CD8-positive, alpha-beta memory T cell (primary cell): ENCODE measurements around the gene ABHD15. TPM values are rescaled to one million over a fixed set of nuclear protein-coding genes. Genes with fewer than 3 reads are reported as not detected.

Experiments used
- CTCF ChIA-PET: fragments of 350-600 bp; sonication (Branson Sonifier 250); formaldehyde crosslinking; loops from one replicate; lab custom pipeline; 2021; ENCODE audit warnings: antibody characterized with exemption; lab: Charles Lee
- POLR2A ChIA-PET: fragments of 350-600 bp; sonication (Branson Sonifier 250); formaldehyde crosslinking; loops from one replicate; lab custom pipeline; 2021; ENCODE audit warnings: antibody characterized with exemption; lab: Charles Lee
- DNase-seq, 5 donors: peaks; one replicate each; pipeline versions ENCODE4 v3.0.0 to v3.0.0-alpha.2; 2020 to 2022; ENCODE audit warnings: mixed read lengths in 1 of 5
- H3K27ac ChIP-seq: one replicate; pipeline ENCODE4 v1.7.0; 2013; ENCODE audit warnings: low read depth, mild to moderate bottlenecking, low read length, moderate library complexity
- H3K27me3 ChIP-seq: 2 replicates; pipeline ENCODE4 v1.7.0; 2013; ENCODE audit warnings: low read length, mild to moderate bottlenecking; ENCODE audit not compliant: insufficient read depth, poor library complexity, severe bottlenecking
- H3K36me3 ChIP-seq: 2 replicates; pipeline ENCODE4 v1.7.0; 2013; ENCODE audit warnings: mild to moderate bottlenecking, low read length, moderate library complexity; ENCODE audit not compliant: insufficient read depth
- H3K4me1 ChIP-seq: 2 replicates; pipeline ENCODE4 v1.7.0; 2013; ENCODE audit warnings: mild to moderate bottlenecking, low read length, moderate library complexity; ENCODE audit not compliant: insufficient read depth
- H3K4me3 ChIP-seq: 2 replicates; pipeline ENCODE4 v1.7.0; 2013; ENCODE audit warnings: mild to moderate bottlenecking, low read length
- H3K9me3 ChIP-seq: 2 replicates; pipeline ENCODE4 v1.7.0; 2013; ENCODE audit warnings: mild to moderate bottlenecking, low read length
- H3K27ac Mint-ChIP-seq, 8 donors: one replicate each; pipeline ENCODE4 v1.8.0; 2020 to 2021; ENCODE audit warnings: mixed read lengths in 8 of 8, mild to moderate bottlenecking in 6 of 8, inconsistent platforms in 3 of 8, moderate library complexity in 3 of 8
- H3K27me3 Mint-ChIP-seq, 2 donors: one replicate each; pipeline ENCODE4 v1.8.0; 2020 to 2021; ENCODE audit warnings: mixed read lengths in 2 of 2, mild to moderate bottlenecking in 1 of 2, moderate library complexity in 1 of 2
- H3K36me3 Mint-ChIP-seq, 3 donors: one replicate each; pipeline ENCODE4 v1.8.0; 2020 to 2021; ENCODE audit warnings: mixed read lengths in 3 of 3, inconsistent platforms in 1 of 3, mild to moderate bottlenecking in 1 of 3
- H3K4me1 Mint-ChIP-seq, 3 donors: one replicate each; pipeline ENCODE4 v1.8.0; 2020 to 2021; ENCODE audit warnings: mixed read lengths in 3 of 3, inconsistent platforms in 1 of 3, mild to moderate bottlenecking in 1 of 3
- H3K4me3 Mint-ChIP-seq, 7 donors: one replicate each; pipeline ENCODE4 v1.8.0; 2020 to 2021; ENCODE audit warnings: mixed read lengths in 7 of 7, mild to moderate bottlenecking in 6 of 7, moderate library complexity in 4 of 7, inconsistent platforms in 2 of 7
- H3K9me3 Mint-ChIP-seq, 5 donors: one replicate each; pipeline ENCODE4 v1.8.0; 2020 to 2022; ENCODE audit warnings: mixed read lengths in 5 of 5, mild to moderate bottlenecking in 3 of 5, moderate library complexity in 2 of 5, inconsistent platforms in 1 of 5
- polyA plus RNA-seq: library from polyadenylated mRNA; unstranded; fragments of 300-500 nt; fragmentation: Illumina TruSeq; gene quantifications from one replicate; pipeline ENCODE4 v1.2.3, GENCODE V29; 2021
- total RNA-seq, 2 experiments: library from RNA; stranded (reverse); gene quantifications; one replicate each; pipeline ENCODE4 v1.2.3, GENCODE V29; 2021

Gene ABHD15
- total and polyA plus RNA-seq, 3 experiments from 2014 or later = 18.3 to 22.6 (median 19.3) TPM

DNA sequence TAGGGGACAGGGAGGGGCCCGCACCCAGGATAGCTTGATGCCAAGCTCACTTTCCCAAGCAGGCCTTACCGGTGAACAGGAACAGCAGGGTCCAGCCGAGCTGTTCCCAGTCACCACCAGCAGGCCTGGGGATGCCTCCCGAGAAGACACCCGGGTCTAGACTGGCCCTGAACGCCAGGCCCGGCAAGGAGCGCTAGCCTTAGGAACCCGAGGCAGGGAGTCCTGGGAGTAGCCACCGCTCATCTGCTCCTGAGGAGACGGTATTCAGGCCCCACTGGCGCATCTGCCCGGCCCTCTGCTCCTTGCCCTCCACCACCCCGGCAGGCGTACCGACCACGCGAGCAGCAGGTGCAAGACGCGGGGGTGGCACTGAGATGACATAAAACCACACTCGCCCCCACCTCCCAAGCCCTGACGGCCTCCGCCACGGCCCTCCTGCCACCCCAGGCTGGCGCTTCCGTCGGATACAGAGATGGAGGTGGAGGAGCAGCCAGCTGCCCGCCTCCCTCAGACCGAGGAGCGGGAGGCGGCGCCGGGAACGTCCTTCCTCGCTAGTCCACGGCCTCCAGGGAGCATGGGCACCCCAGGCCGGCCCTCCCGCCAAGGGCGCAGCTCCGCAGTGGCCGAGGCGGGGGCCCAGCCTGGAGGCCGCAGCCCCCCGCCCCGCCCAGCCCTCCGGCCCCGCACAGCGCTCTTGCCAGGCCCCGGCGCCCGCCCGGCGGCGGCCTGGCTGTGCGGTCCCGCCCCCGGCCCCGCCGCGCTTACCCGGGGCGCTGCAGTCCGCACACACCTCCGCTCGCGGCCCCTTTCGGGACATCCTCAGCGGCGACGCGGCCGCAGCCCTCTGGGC lies 21.9 kb upstream of the ABHD15 start:
- Mint-ChIP-seq H3K9me3 (no peaks in the 10 kb centered on the region), H3K4me3 (peak overlapping the region; percentile 89 to 95 (median 93)), H3K27ac (peak overlapping the region; percentile 83 to 97 (median 96)), H3K4me1 (peaks cover 59 to 81% (median 68%) of the 10 kb centered on the region in 3 donors), H3K36me3 (peaks cover 0 to 5% (median 1%) of the 10 kb centered on the region in 3 donors), H3K27me3 (no peaks in the 10 kb centered on the region)
- DNase-seq = peak; percentile 46 to 75 (median 52)
- Histone ChIP-seq H3K4me1 (peaks cover 77% of the 10 kb centered on the region), H3K27me3 (no peaks in the 10 kb centered on the region), H3K36me3 (no peaks in the 10 kb centered on the region), H3K27ac (peak overlapping the region; percentile 47), H3K4me3 (peak overlapping the region; percentile 74), H3K9me3 (no peaks in the 10 kb centered on the region)
- POLR2A ChIA-PET = interaction anchor here (0.6 to 2.0 kb wide), 5 partner anchors 20 to 27 kb away, joined by 3 to 18 read pairs (median 3); partner anchors contain the start of genes ABHD15 and TP53I13
- CTCF ChIA-PET = interaction anchor here (0.9 to 26.2 kb wide), 4 partner anchors 12 to 24 kb away, joined by 3 to 436 read pairs (median 5); no protein-coding TSS in a partner anchor

- Histone ChIP-seq H3K4me3 (peak overlapping the region; percentile 74), H3K36me3 (no peaks in the 10 kb centered on the region), H3K27me3 (no peaks in the 10 kb centered on the region), H3K4me1 (peaks cover 75% of the 10 kb centered on the region), H3K9me3 (no peaks in the 10 kb centered on the region), H3K27ac (peak overlapping the region; percentile 47)
- H3K9me3 Mint-ChIP-seq = no peaks in the 10 kb centered on the region
- ChIA-PET POLR2A (interaction anchor here (0.6 to 2.0 kb wide), 6 partner anchors 16 to 28 kb away, joined by 3 to 18 read pairs (median 3); partner anchors contain the start of genes ABHD15 and TP53I13), CTCF (interaction anchor here (0.8 to 26.2 kb wide), 5 partner anchors 11 to 191 kb away, joined by 3 to 436 read pairs (median 3); no protein-coding TSS in a partner anchor)
- H3K36me3 Mint-ChIP-seq = peaks cover 0 to 11% (median 1%) of the 10 kb centered on the region in 3 donors
- no peaks in the 10 kb centered on the region for H3K27me3 Mint-ChIP-seq
- peak overlapping the region; percentile 83 to 97 (median 96) for H3K27ac Mint-ChIP-seq
- DNase-seq = no peak
- H3K4me1 Mint-ChIP-seq = peaks cover 59 to 83% (median 68%) of the 10 kb centered on the region in 3 donors
- H3K4me3 Mint-ChIP-seq = peak overlapping the region; percentile 89 to 95 (median 93)
Measured at GRCh38 chr17:29588017-29588561, 21.3 kb upstream of the ABHD15 start.

- Mint-ChIP-seq H3K4me1 (peaks cover 56 to 79% (median 67%) of the 10 kb centered on the region in 3 donors), H3K9me3 (no peaks in the 10 kb centered on the region), H3K27ac (peak overlapping the region; percentile 83 to 97 (median 96)), H3K4me3 (peak overlapping the region; percentile 89 to 95 (median 93)), H3K27me3 (no peaks in the 10 kb centered on the region), H3K36me3 (peaks cover 0 to 16% (median 1%) of the 10 kb centered on the region in 3 donors)
- CTCF ChIA-PET = interaction anchor here (0.8 to 26.2 kb wide), 4 partner anchors 15 to 191 kb away, joined by 3 to 436 read pairs (median 5); no protein-coding TSS in a partner anchor
- H3K9me3 ChIP-seq = no peaks in the 10 kb centered on the region
- H3K27ac ChIP-seq = no peak overlapping the region
- H3K27me3 ChIP-seq = no peaks in the 10 kb centered on the region
- POLR2A ChIA-PET = interaction anchor here (0.9 to 2.0 kb wide), 4 partner anchors 15 to 29 kb away, joined by 3 to 18 read pairs (median 5); no protein-coding TSS in a partner anchor
- H3K4me1 ChIP-seq = peaks cover 73% of the 10 kb centered on the region
- H3K36me3 ChIP-seq = no peaks in the 10 kb centered on the region
- DNase-seq = no peak
- peak overlapping the region; percentile 74 for H3K4me3 ChIP-seq
Measured at GRCh38 chr17:29587591-29587990, 20.8 kb upstream of the ABHD15 start.

DNA sequence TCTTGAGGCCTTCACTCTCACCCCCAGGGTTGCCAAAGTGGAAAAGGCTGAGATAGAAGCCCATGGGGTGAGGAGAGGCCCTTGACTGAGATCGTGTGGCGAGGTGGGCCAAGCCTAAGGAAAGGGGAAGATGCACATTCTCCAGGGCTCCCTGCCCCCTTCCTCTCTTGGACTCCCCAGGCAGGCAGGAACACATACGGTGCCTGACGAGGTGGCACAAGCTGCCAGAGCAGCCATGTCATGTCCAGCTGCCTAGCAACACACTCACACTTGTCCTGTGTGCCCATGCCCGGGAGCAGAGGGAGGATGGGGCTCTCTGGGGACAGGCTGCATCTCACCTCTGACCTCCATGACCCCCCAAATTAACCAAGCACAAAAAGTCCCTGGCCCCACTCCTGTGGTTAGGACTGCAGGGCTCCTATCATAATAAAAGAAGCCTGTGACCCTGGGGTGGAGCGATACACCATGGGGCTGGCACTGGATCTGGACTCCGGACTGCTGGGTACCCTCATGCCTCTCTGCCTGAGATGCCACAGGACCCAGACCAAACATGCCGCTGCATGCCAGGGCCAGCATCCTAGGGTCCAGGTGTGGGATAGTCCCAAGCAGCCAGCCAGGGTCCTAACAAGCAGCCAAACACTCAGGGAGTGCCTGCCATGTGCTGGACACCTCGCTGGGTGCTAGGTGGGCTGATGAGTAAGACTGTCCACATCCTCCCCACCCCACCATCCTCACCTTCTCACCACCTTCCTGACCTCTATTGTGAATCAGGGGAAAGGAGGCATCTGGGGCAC lies 20.0 kb upstream of the ABHD15 start:
- Mint-ChIP-seq H3K4me1 (peaks cover 56 to 71% (median 60%) of the 10 kb centered on the region in 3 donors), H3K27me3 (no peaks in the 10 kb centered on the region), H3K4me3 (peak overlapping the region; percentile 48 to 95 (median 92)), H3K36me3 (peaks cover 0 to 23% (median 1%) of the 10 kb centered on the region in 3 donors), H3K9me3 (no peaks in the 10 kb centered on the region), H3K27ac (peak overlapping the region; percentile 57 to 97 (median 87))
- Histone ChIP-seq H3K9me3 (no peaks in the 10 kb centered on the region), H3K27me3 (no peaks in the 10 kb centered on the region), H3K4me1 (peaks cover 65% of the 10 kb centered on the region), H3K27ac (no peak overlapping the region), H3K4me3 (no peak overlapping the region), H3K36me3 (no peaks in the 10 kb centered on the region)
- ChIA-PET CTCF (interaction anchor here (1.3 to 26.2 kb wide), 6 partner anchors 14 to 344 kb away, joined by 3 to 436 read pairs (median 5); no protein-coding TSS in a partner anchor), POLR2A (interaction anchor here (0.9 to 1.8 kb wide), 2 partner anchors 14 to 27 kb away, joined by 3 to 7 read pairs; no protein-coding TSS in a partner anchor)
- no peak for DNase-seq

DNA sequence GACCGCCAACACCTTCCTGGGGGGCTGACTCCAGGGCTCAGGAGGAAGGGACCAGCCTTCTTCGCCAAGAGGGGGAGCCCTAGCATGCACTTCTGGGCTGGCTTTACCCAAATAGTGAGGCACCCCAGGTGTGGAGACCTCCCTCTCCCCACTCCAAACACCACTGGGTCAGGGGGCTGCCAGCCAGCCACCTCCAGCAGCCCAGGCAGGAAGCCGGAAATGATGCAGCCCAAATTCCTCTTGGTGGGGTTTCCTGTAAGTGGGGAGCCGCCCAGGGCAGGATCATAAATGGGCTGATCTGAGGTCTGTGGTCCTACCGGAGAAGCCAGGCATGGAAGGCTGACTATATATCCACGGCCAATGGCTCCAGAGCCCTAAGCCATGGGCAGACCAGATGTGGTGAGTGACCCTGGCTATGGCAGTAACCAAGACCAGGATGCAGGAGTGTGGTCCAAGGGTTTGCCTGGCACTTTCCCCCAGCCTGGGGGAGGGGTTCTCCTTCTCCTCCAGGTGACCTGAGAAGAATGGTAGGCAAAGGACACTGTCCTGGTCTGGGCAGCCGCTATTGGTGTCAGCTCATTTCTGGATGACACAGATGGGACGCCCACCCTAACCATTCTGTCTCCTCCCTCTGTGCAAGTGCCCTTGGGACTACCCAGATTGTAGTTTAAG lies 18.4 kb upstream of the ABHD15 start:
- Histone ChIP-seq H3K27me3 (no peaks in the 10 kb centered on the region), H3K36me3 (no peaks in the 10 kb centered on the region), H3K27ac (peak overlapping the region; percentile 24), H3K4me1 (peaks cover 55% of the 10 kb centered on the region), H3K4me3 (no peak overlapping the region), H3K9me3 (no peaks in the 10 kb centered on the region)
- H3K4me3 Mint-ChIP-seq = peak overlapping the region in 4 of 7 donors; percentile 37 to 66 (median 44)
- peak in 1 of 5 donors; percentile 30 for DNase-seq
- H3K4me1 Mint-ChIP-seq = peaks cover 46 to 59% (median 50%) of the 10 kb centered on the region in 3 donors
- CTCF ChIA-PET = interaction anchor here (1.3 to 26.2 kb wide), 4 partner anchors 13 to 346 kb away, joined by 3 to 436 read pairs (median 5); no protein-coding TSS in a partner anchor
- H3K9me3 Mint-ChIP-seq = no peaks in the 10 kb centered on the region
- POLR2A ChIA-PET = no interaction called here
- H3K27me3 Mint-ChIP-seq = peaks cover 0 to 2% of the 10 kb centered on the region in 2 donors
- H3K27ac Mint-ChIP-seq = peak overlapping the region in 7 of 8 donors; percentile 19 to 91 (median 61)
- H3K36me3 Mint-ChIP-seq = peaks cover 0 to 31% (median 4%) of the 10 kb centered on the region in 3 donors

DNA sequence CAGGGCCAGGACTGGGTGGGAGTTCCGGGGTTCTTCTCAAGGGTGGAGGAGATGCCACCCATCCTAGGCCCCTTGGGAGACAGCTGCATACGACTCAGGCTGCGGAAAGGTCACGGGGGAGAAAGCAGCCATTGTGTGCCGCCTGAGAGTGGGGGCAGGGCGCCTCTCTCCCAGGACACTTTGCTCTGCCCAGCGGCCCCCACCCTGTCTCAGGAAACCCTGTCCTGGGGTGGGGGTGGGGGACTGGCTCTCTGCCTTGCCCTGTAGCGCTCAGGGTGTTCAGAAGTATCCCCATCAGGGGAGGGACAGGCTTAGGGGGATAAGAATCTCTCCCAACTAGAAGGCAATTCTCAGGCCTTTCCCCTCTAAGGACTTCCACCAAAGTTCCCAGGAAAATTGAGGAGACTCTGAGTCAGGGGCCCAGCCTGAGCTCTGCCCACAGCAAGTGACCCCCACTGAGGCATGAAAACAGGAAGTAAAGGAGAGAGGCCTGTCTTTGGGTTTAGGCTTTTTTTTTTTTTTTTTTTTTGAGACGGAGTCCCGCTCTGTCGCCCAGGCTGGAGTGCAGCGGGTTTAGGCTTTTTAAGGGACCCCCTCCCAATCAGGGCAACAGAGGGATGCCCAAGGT lies 17.7 kb upstream of the ABHD15 start:
- no peak overlapping the region for H3K4me3 ChIP-seq
- Mint-ChIP-seq H3K27ac (peak overlapping the region in 6 of 8 donors; percentile 51 to 90 (median 74)), H3K4me3 (peak overlapping the region in 1 of 7 donors; percentile 66), H3K36me3 (peaks cover 0 to 35% (median 4%) of the 10 kb centered on the region in 3 donors), H3K4me1 (peaks cover 44 to 57% (median 47%) of the 10 kb centered on the region in 3 donors), H3K9me3 (no peaks in the 10 kb centered on the region), H3K27me3 (peaks cover 0 to 2% of the 10 kb centered on the region in 2 donors)
- H3K9me3 ChIP-seq = no peaks in the 10 kb centered on the region
- no peaks in the 10 kb centered on the region for H3K36me3 ChIP-seq
- ChIA-PET CTCF (interaction anchor here (9.6 to 26.2 kb wide), 2 partner anchors 16 to 29 kb away, joined by 81 to 436 read pairs; partner anchors contain the start of genes ABHD15 and TP53I13), POLR2A (interaction anchor here (0.7 kb wide), 1 partner anchor 21 kb away, joined by 6 read pairs; no protein-coding TSS in a partner anchor)
- H3K27ac ChIP-seq = no peak overlapping the region
- H3K4me1 ChIP-seq = peaks cover 50% of the 10 kb centered on the region
- DNase-seq = no peak
- no peaks in the 10 kb centered on the region for H3K27me3 ChIP-seq
